ENCODE data around the gene LAIR2. TPM values are rescaled to one million over a fixed set of nuclear protein-coding genes. Genes with fewer than 3 reads are reported as not detected.

Gene LAIR2
- total and polyA plus RNA-seq, 8 donors, result 0.30 TPM; not detected in 7

GRCh38 chr19:54473892-54474372 is 28.7 kb upstream of the LAIR2 start:
- no peak for DNase-seq
- TF ChIP-seq POLR2A (IDR thresholded peaks at IDR 0.05) (no peak), EP300 (IDR thresholded peaks at IDR 0.05) (no peak), POLR2AphosphoS5 (IDR thresholded peaks at IDR 0.05) (no peak), CTCF (IDR thresholded peaks at IDR 0.05) (no peak)
- Histone ChIP-seq H3K4me1 (peaks cover 26 to 43% (median 40%) of the 10 kb centered on the region in 4 donors), H3K27ac (peak overlapping the region; percentile 75 to 88 (median 80)), H3K4me3 (no peak overlapping the region), H3K36me3 (no peaks in the 10 kb centered on the region), H3K9me3 (no peaks in the 10 kb centered on the region), H3K27me3 (peaks cover 0 to 79% (median 9%) of the 10 kb centered on the region in 3 donors)
- 66 to 79% (median 71%) methylated on average over 6 of the region's 6 CpGs for WGBS, 5 donors
- intact Hi-C loops (cut with DNase I; ENCODE audit: low total_unique reads), result no loop called here

- H3K4me1 ChIP-seq, result peaks cover 10 to 31% (median 23%) of the 10 kb centered on the region in 4 donors
- intact Hi-C loops (cut with DNase I; ENCODE audit: low total_unique reads), result no loop called here
- peaks cover 0 to 76% (median 9%) of the 10 kb centered on the region in 3 donors for H3K27me3 ChIP-seq
- no peaks in the 10 kb centered on the region for H3K9me3 ChIP-seq
- peak in 1 of 2 donors; percentile 10 for DNase-seq
- 79 to 84% (median 82%) methylated on average over 11 of the region's 11 CpGs for WGBS, 5 donors
- no peak overlapping the region for H3K4me3 ChIP-seq
- no peaks in the 10 kb centered on the region for H3K36me3 ChIP-seq
- no peak overlapping the region for H3K27ac ChIP-seq
- TF ChIP-seq EP300 (IDR thresholded peaks at IDR 0.05), result no peak
- TF ChIP-seq POLR2AphosphoS5 (IDR thresholded peaks at IDR 0.05), result no peak
Observed at GRCh38 chr19:54475706-54476105, 26.9 kb upstream of the LAIR2 start.

- Histone ChIP-seq H3K27ac (no peak overlapping the region), H3K36me3 (no peaks in the 10 kb centered on the region), H3K9me3 (no peaks in the 10 kb centered on the region), H3K4me1 (peaks cover 4 to 27% (median 16%) of the 10 kb centered on the region in 4 donors), H3K4me3 (no peak overlapping the region), H3K27me3 (peaks cover 0 to 78% (median 0%) of the 10 kb centered on the region in 3 donors)
- no peak for DNase-seq
- no peak for TF ChIP-seq CTCF (IDR thresholded peaks at IDR 0.05)
- intact Hi-C loops (cut with DNase I; ENCODE audit: low total_unique reads), result no loop called here
- 61 to 75% (median 69%) methylated on average over 3 of the region's 3 CpGs for WGBS, 5 donors
Observed at GRCh38 chr19:54477650-54478049, 25.0 kb upstream of the LAIR2 start.

GRCh38 chr19:54478677-54479266 is 23.9 kb upstream of the LAIR2 start:
- no peak overlapping the region for H3K4me3 ChIP-seq
- WGBS, 5 donors, result 15 to 16% (median 16%) methylated on average over 10 of the region's 10 CpGs
- peak in 1 of 2 donors; percentile 81 for DNase-seq
- intact Hi-C loops (cut with DNase I; ENCODE audit: low total_unique reads), result no loop called here
- H3K27me3 ChIP-seq, result peaks cover 0 to 67% (median 0%) of the 10 kb centered on the region in 3 donors
- TF ChIP-seq POLR2A (IDR thresholded peaks at IDR 0.05) (no peak), POLR2AphosphoS5 (IDR thresholded peaks at IDR 0.05) (no peak), CTCF (IDR thresholded peaks at IDR 0.05) (peak in 3 of 7 experiments; percentile 39 to 43 (median 43))
- no peaks in the 10 kb centered on the region for H3K9me3 ChIP-seq
- H3K36me3 ChIP-seq, result no peaks in the 10 kb centered on the region
- peaks cover 0 to 17% (median 6%) of the 10 kb centered on the region in 4 donors for H3K4me1 ChIP-seq
- no peak overlapping the region for H3K27ac ChIP-seq

- intact Hi-C loops (cut with DNase I; ENCODE audit: low total_unique reads), result loop anchor here (10.0 kb wide), 1 partner anchor 195 kb away; no protein-coding TSS in a partner anchor
- Histone ChIP-seq H3K27me3 (peaks cover 0 to 69% (median 8%) of the 10 kb centered on the region in 3 donors), H3K27ac (no peak overlapping the region), H3K36me3 (no peaks in the 10 kb centered on the region), H3K4me3 (no peak overlapping the region), H3K9me3 (no peaks in the 10 kb centered on the region), H3K4me1 (peaks cover 0 to 15% (median 4%) of the 10 kb centered on the region in 4 donors)
- DNase-seq, result no peak
- WGBS, 5 donors, result 68 to 80% (median 71%) methylated on average over 2 of the region's 2 CpGs
- TF ChIP-seq POLR2A (IDR thresholded peaks at IDR 0.05) (no peak), POLR2AphosphoS5 (IDR thresholded peaks at IDR 0.05) (no peak), EP300 (IDR thresholded peaks at IDR 0.05) (no peak), CTCF (IDR thresholded peaks at IDR 0.05) (no peak)
Observed at GRCh38 chr19:54480051-54480450, 22.6 kb upstream of the LAIR2 start.
